HG03469 (cell line): ENCODE data around the gene ATOH8.

ENCODE experiments used
- ATAC-seq: cut with Tn5 transposase; IDR thresholded peaks from one replicate; pipeline ENCODE4 v1.9.1; 2021; ENCODE audit warnings: mild to moderate bottlenecking, moderate library complexity, moderate number of reproducible peaks; ENCODE audit not compliant: unreplicated experiment

The ATOH8 gene

DNA sequence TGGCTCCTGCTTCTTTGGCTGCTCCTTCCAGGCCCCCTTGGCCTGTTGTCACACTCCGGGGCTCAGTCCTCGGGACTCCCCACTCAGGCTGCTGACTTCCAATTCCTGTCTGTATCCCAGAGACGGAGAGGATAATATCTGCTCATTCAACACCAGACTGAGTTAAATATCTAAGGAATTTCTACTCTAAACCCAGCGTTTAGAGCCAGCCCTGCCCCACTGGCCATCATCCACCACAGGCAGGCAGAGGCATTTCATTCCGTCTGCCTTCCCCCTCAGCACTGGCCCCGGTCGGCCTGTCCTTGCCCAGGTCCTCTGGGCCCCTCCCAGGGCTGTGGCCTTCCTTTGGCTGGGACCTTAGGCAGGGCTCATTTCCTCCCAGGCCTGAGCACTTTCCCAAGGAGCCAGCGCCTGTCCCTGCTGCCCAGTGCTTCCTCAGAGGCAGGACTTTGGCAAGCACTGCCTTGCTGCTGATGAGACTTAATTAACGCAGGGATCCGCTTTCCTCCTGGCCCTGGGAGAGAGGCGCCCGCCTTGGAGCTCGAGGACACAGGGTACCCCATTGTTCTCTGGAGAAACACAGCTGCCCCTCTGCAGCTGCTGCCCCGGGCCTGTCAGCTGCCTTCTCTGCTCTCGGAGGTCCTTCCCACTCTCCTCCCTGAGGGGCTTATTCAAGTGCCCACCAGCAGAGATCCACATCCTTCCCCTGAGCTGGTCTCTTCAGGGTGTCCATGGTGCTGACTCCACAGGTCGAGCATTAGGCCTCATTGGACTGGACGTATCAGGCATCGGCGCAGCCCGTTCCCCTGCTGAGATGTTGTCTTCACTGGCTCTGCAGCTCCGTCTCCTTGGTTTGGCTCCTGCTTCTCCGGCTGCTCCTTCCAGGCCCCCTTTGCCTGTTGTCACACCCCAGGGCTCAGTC is 42.8 kb downstream of the ATOH8 start:
- ATAC-seq: no peak

DNA sequence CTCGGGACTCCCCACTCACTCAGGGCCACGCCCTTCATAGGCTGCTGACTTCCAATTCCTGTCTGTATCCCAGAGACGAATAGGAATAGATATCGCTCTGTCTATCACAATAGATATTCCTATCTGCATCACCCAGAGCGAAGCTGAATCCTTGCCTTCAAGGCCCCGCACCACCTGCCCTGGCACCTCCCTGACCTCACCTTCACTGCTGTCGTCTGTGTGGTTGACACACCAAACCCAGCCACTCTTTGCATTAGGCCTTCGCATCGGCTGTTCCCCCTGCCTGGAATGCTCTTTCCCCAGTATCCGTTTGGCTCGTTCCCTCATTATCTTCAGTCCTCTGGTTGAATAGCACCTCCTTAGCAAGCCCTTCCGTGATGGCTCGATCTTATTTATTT is 43.5 kb downstream of the ATOH8 start:
- ATAC-seq: no peak

DNA sequence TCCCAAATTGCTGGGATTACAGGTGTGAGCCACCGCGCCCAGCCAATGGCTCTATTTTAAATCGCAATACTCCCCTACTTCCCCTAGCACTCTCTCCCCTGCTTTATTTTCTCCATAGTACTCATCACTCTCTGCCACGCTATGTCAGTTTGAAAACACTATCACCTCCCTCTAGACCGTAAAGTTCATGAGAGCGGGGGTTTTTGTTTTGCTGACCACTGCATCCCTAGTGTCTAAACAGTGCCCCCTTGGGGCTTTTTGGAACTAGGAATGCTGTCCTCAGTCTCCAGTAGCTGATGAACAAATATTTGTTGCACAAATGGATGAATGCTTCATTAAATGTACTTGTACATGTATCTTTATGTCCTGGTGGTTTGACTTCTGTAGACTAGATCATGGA is 44.1 kb downstream of the ATOH8 start:
- no peak for ATAC-seq

DNA sequence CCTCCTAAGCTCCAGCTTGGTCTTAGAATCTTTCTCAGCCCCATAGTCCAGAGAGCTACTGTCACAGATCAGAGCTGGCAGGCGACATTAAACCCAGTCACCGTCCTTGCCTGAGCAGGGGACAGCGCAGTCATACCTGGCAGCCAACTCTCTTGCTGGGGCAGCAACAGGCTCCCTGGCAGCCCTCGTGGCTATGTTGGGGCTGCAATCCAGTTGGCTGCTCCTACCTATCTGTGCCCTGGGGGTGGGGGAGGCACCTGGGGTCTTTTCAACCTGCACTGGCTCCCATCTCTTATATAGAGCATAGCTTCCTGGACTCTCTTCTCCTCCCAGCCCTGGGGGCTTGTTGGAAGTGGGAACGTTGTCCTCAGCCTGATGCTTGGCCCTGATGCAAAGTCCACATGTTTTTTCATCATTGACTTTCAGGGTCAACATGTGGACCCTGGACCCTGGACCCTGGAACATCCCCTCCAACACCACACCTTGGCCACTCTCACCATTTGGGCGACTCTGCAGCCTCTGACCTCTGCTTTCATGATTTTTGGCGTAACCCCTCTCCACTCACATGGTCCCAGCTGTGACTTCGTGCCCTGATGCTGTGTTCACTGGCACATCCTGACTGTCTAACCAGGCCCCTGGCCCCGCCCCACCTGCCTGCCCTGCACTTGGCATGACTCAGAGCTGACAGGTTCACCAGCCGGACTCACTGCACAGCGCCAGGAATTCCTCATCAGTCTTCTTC is 45.6 kb downstream of the ATOH8 start:
- no peak for ATAC-seq

DNA sequence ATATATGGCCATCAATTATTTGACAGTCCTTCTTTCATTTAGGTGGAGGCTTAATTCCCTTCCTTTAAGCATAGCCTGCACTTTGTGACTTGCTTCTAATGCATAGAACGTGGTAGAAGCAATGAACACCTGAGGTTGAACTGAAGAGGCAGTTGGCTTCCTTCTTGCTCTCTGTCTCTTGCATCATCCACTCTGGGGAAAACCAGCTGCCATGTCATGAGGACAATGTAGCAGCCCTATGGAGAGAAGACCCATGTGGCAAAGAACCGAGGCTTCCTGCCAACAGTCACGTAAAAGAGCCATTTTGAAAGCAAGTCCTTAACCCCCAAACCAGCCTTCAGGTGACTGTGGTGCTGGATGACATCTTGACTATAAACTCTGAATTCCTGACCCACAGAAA is 46.8 kb downstream of the ATOH8 start:
- ATAC-seq: no peak

DNA sequence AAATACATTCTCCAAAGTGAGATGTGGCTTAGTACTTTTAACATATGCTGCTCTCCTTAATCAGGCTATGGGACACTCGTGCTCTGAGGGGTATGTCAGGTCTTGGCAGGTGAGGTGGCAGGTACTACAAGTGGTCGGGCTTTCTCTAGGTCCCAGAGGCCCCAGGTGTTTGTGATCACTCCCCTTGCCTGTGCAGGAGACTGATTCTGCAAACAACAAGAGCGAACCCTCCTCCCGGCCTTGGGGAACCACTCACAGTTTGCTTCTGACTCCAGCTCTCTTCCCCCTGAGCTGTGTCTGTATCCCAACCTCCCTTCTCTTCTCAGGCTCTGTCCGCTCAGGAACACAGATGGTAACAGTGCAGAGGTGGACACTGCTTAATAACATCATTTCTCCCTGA is 48.1 kb downstream of the ATOH8 start:
- ATAC-seq: no peak

DNA sequence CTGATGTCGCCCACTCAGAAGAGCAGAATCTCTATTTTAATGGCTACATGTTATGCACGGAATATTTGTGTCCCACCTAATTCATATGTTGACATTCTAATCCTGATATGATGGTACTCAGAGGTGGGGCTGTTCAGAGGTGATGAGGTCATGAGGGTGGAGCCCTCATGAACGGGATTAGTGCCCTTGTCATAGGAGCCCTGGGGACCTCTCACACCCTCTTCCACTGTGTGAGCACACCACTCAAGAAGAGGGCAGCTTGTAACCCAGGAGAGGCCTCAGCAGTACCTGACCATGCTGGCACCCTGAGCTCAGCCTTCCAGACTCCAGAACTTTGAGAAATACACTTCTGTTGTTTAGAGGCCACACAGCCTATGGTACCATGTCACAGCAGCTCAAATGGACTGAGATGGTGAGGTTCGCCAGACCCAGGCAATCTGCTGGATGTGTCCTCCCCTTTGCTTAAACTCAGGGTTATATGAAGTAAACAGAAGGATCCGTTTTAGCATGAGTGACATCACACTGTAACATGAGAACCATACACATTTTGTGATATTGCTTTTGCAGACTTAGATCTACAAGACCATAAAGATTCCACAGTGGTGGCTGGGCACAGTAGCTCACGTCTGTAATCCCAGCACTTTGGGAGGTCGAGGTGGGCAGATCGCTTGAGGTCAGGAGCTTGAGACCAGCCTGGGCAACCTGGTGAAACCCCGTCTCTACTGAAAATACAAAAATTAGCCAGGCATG is 48.7 kb downstream of the ATOH8 start:
- ATAC-seq: no peak

DNA sequence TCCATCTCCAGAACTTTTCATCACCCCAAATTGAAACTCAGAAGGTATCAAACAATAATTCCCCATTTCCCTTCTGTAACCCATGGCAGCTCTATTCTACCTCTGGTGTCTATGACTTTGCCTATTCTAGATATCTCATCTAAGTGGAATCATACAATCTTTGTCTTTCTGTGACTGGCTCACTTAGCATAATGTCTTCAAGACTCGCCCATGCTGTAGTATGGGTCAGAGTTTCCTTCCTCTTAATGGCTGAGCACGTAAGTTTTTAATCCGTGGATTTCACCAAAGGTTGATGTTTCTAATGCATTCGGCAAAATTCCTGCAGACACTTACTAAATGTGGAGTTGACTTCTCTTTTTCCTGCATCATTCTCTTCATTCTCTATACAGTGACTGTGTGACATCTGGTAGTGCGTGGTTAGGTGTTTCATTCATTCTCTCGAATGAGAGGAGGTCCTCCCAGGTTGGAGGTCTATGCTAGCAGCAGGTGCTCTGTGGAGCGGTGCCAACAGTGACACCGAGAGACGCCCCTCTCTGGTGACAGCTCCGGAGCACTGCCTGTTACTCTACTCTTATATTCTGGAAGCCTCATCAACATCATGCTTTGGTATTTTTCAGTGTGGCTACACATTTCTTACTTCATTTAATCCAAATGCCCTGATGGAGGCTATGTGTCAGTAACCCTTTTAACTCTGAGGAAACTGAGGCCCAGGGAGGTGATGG is 50.1 kb downstream of the ATOH8 start:
- no peak for ATAC-seq

DNA sequence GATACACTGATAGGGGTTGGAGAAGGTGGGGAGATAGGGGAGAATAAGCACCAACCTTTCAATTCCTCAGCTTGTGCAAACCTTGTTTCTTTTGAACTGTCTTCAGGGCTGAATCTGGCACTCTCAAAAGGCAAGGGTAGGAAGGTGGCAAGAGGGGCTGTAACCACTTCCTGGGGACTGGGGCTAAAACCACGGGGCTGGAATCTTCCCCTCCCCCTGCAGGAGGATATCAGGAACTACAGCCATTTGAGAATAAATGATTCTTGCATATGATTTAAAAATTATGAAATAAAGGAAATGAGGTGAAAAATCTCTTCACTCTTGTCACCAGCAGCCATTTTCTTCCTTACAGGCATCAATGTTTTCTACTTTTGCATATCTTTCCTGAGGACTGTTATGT is 50.8 kb downstream of the ATOH8 start:
- no peak for ATAC-seq

DNA sequence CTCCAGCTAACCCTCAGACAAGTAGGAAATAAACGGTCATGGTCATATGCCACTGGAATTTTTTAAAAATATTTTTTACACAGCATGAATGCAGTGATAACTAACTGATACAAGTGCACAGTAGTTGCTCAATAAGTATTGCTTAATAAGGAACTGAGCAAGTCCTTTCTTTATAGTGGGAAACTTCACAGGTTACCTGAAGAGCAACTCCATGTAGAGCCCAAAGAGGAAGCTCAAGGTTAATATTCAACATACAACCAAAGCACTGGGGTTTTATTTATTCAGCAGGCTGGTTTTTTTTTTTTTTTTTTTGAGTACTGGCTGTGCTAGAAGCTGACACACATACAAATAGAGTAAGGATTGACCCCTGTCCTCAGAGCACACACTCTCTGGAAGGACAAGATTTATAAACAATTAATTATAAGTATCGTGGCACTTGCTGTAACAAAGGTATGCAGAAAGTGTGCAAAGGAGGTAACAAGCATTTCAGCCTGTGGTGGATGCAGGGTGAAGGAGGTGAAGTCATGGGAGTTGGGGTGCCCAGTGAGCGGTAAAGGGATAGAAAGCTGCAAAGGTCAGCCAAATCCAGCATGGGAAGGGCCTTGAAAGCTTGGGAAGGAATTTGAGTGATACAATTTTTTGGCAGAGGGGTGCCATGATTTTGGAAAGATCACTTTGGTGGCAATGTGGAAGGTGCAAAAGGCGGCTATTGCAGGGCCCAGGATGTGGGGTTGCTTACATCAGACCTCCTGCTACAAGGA is 52.7 kb downstream of the ATOH8 start:
- ATAC-seq: no peak

DNA sequence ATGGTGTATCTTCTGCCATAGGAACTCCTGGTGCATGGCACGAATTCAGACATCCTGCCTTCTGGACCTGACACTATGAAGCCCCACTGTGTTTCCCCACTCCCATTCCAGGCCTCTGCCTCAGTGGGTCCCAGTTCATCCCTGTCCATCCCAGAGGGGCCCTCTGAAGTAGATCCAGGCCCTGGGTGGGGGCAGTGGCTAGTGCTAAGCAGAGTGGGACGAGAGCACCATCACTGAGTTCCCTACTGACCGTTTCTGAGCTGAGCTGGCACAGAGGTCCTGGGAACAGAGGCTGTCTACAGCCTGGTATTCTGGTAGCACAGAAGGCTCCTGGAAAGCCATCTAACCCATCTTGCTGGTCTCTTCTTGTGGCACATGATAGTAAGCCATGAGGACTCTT is 54.0 kb downstream of the ATOH8 start:
- ATAC-seq: no peak

DNA sequence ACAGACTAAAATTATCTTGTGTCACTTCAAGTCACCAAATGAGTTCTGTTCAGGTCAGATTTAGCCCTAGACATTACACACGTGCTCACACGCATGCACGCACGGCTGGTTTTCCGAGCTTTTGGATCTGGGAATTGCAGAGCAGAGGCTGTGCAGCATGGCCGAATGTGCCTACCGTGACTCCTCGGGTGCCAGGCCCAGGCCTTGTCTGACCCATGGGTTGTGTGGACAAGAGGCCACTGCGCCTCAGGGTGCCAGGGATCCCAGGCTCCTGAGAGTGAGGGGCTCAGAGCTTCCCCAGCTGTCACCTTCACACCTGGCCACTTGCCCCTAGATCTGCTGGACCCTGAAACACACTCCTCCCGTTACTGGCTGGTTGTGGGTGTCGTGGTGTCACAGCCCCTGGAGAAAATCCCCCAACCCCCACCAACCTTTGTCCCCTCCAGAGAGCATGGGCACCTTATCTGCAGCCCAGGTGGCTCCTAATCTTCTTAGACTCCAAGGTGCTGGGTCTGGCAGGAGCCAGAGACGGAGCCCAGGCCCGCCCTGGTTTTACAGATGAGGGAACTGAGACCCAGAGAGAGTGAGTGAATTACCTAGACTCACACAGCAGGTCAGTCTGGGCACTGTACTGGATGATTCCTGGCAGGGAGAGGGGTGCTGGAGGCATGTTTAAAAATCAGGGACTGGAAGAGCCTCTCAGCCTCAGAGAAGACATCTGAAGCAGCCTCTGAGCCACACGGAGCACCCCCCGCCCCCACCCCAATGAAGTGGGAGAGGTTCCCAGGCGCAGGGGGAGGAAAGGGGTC is 56.8 kb downstream of the ATOH8 start:
- no peak for ATAC-seq

DNA sequence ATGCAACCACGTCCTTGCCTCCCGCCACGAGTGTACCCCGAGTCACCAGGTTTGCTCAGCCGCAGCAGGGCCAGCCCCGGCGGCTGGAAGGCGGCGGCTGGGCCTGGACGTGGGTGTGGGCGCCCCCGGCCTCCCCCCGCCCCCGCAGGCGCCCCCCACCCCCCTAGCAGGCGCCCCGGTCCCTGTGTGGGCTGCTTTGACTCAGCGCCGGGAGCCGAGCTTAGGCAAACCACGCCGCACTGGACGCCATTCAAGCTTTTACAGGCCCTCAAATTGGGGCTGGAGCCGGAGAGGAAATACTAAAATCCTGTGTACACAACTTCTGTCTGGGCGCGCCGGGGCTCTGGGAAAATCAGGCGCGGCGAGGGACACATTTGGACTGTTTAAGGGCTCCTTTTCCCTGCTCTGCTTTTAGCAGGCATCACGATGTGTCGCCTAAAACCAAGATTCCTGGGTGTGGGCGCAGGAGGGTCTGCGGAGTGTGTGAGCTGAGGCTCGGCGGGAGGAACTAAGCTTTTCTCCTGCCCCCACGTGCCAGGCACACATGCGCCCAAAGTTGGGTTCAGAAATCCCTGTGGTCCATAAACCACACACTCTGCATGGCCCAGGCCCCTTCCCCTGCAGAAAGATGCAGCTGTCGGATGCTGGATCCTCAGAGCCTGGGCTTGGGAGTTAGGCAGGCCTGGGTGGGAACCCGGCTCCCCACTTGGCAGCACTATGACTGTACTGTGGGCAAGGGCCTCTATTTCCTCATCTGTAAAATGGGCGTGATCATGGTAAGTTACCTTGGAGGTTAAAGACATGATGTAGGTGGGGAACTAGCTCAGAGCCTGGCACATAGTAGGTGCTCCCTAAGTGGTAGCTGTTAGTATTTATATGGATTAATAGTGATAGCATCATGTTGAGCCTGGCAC is 57.6 kb downstream of the ATOH8 start:
- no peak for ATAC-seq

DNA sequence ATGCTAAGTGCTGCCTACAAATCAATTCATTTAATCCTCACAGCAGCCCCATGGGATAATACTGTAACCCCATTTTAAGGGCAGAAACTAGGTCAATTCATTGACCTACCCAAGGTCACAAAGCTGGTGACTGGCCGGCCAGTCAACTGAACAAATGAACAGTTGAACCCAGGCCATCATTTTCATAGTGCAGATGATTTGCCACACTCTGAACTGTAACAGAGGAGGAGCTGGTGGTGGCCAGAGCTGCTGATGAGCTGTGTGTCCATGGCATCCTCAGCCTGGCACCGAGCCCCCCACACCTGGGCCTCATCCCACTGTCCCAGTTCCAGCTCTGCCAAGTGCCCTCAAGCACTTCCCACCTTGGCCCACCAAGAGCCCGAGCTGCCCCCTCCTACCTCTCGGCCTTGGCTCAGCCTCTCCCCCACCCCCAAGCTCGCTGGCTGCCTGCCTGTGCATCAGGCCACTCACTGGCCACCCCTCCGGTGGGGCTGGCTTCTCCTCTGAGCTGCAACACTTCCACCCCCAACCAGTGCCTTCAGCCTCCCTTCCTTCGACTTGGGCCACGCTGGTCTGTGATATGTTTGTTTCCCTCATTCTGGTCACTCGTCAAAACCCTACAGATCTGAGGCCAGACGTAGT is 58.4 kb downstream of the ATOH8 start:
- no peak for ATAC-seq

DNA sequence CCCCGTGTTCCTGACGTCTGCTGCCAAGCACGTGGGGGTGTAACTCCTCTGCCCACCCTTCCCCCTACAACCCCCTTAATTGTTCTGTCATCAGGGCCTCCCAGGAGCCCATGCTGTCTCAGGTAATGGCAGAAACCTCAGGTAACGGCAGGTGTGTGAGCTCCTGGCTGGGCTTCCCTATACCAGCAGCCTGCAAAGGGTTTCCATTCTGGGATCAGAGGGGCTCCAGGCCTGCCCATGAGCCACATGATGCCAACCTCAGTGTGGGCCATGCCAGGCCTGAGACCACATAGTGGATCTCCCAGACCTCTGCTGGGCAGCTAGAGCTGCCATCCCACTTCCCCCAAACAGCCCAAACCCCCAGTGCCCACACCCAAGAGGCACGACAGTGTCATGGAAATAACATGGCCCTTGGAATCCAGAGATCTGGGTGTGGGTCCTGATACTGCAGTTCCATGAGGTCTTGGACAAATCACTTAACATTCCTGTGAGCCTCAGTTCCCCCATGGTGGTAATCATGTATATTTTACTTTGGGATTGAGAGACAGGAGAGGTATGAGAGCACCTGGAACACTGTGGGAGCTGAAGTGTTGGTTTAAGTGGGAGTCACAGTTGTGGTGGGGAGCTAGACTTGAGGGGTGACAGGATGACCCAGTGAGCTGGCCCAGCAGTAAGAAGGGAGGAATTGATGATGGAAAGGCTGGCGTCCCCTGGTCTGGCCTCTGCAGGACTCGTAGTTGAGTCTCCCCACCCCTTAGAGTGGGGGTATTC is 59.6 kb downstream of the ATOH8 start:
- ATAC-seq: no peak

DNA sequence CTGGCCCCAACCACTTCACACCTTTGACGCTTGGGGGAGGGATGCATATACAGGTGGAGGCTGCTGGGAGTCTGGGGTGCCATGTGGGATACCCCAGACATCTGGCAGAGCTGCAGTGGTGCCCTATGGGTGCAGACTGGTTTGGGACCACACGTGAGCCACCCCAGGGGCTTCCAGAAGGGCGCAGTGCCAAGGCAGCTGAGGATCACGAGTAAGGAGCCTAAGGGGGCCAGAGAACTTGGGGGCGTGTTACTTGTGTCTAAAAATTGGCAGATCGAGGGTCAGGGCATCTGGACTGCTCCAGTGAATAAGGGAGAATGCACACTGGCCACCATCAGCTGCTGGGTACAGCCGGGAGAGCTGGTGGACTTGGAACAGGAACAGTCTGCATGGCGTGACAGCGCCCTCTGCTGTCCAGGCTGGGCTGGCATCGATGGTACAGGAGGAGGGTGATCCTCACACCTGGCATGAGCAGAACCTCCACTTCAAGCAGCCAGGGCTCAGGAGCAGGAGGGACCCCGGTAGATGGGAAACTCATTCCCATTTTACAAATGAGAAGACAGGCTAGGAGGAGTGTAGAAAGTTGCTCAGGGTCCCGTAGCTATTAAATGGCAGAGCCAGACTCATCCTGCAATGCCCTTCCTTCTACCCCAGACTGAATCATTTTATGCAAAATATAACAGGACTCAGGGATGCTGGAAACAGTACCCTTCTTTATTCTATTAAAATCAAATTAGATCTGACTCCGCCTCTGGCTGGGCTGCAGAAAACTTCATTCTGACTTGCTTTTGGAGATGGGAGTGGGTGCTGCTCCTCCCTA is 60.4 kb downstream of the ATOH8 start:
- no peak for ATAC-seq
